SK-N-SH (cell line): ENCODE measurements around the gene SYNGR1.

ENCODE experiments used
- CTCF ChIP-seq: fragments of 200-600 bp; sonication (generic); IDR thresholded peaks from 2 replicates; pipeline ENCODE4 v1.6.1; 2017; ENCODE audit warnings: antibody characterized with exemption, mild to moderate bottlenecking, moderate library complexity
- EP300 ChIP-seq, 2 experiments: IDR thresholded peaks; 2 replicates each; pipeline versions ENCODE4 v1.4.0 to v1.6.1; 2012; ENCODE audit warnings: borderline replicate concordance in 1 of 2, low read depth in 1 of 2, low read length in 1 of 2
- GABPA ChIP-seq: IDR thresholded peaks from 2 replicates; pipeline ENCODE4 v1.4.0; 2012; ENCODE audit warnings: low read depth, mild to moderate bottlenecking
- IRF3 ChIP-seq: fragments of 150-350 bp; IDR thresholded peaks from 2 replicates; pipeline ENCODE4 v1.6.1; 2016; ENCODE audit warnings: mild to moderate bottlenecking, low read depth, low read length
- RAD21 ChIP-seq: IDR thresholded peaks from 2 replicates; pipeline ENCODE4 v1.6.1; 2012; ENCODE audit warnings: mild to moderate bottlenecking, low read length
- RCOR1 ChIP-seq: fragments of 150-350 bp; IDR thresholded peaks from 2 replicates; pipeline ENCODE4 v1.6.1; 2017; ENCODE audit warnings: antibody characterized with exemption, low read length
- RXRA ChIP-seq: IDR thresholded peaks from 2 replicates; pipeline ENCODE4 v1.4.0; 2012; ENCODE audit warnings: low read depth, mild to moderate bottlenecking, borderline replicate concordance
- USF2 ChIP-seq: fragments of 150-350 bp; IDR thresholded peaks from 2 replicates; pipeline ENCODE4 v1.6.1; 2017; ENCODE audit warnings: antibody characterized with exemption, low read length, low read depth, borderline replicate concordance
- ZBTB33 ChIP-seq: IDR thresholded peaks from 2 replicates; pipeline ENCODE4 v1.4.0; 2012; ENCODE audit warnings: low read depth, borderline replicate concordance

GRCh38 chr22:39395936-39396796, 46.4 kb downstream of the SYNGR1 start:
- TF ChIP-seq CTCF, result no peak
- no peak for TF ChIP-seq RCOR1
- TF ChIP-seq RAD21, result no peak
- no peak for TF ChIP-seq IRF3
- TF ChIP-seq RXRA, result no peak
- no peak for TF ChIP-seq USF2
- no peak for TF ChIP-seq ZBTB33
- TF ChIP-seq EP300 (IDR thresholded peaks at IDR 0.05; ENCODE audit: borderline replicate concordance in 1 of 2, low read depth in 1 of 2, low read length in 1 of 2), result no peak
- TF ChIP-seq GABPA, result no peak
